Esophagus (tissue), 2 donors: ENCODE measurements around the gene DAB2IP. TPM values are rescaled to one million over a fixed set of nuclear protein-coding genes. Genes with fewer than 3 reads are reported as not detected.

ENCODE experiments used
- H3K27ac ChIP-seq, 2 donors: one replicate each; pipeline ENCODE4 v1.5.1; 2013; ENCODE audit warnings: low read depth in 2 of 2, mild to moderate bottlenecking in 2 of 2, inconsistent platforms in 1 of 2, low read length in 1 of 2, moderate library complexity in 1 of 2
- H3K27me3 ChIP-seq, 2 donors: one replicate each; pipeline ENCODE4 v1.6.1; 2013; ENCODE audit warnings: low read length in 2 of 2, control low read depth in 1 of 2, mild to moderate bottlenecking in 1 of 2; ENCODE audit not compliant: insufficient read depth in 2 of 2, control insufficient read depth in 1 of 2
- H3K36me3 ChIP-seq, 2 donors: one replicate each; pipeline ENCODE4 v1.6.1; 2013; ENCODE audit warnings: low read length in 1 of 2; ENCODE audit not compliant: control insufficient read depth in 2 of 2, insufficient read depth in 2 of 2
- H3K4me1 ChIP-seq, 2 donors: one replicate each; pipeline ENCODE4 v1.6.1; 2013; ENCODE audit warnings: low read length in 1 of 2; ENCODE audit not compliant: control insufficient read depth in 2 of 2, insufficient read depth in 2 of 2
- H3K4me3 ChIP-seq, 2 donors: one replicate each; pipeline ENCODE4 v1.5.1; 2013; ENCODE audit warnings: low read length in 2 of 2, mild to moderate bottlenecking in 2 of 2, low read depth in 1 of 2, moderate library complexity in 1 of 2
- H3K9me3 ChIP-seq, 2 donors: one replicate each; pipeline ENCODE4 v1.6.1; 2013; ENCODE audit warnings: mild to moderate bottlenecking in 2 of 2, low read depth in 1 of 2, low read length in 1 of 2, moderate library complexity in 1 of 2; ENCODE audit not compliant: control insufficient read depth in 2 of 2, insufficient read depth in 1 of 2
- whole genome bisulfite sequencing, 2 donors: extraction: QIAGEN DNeasy Blood & Tissue Kit; methylation state at CpG; one replicate each; pipeline ENCODE4 v1.1.7; 2013; 5-methylcytosine and 5-hydroxymethylcytosine counted together
- polyA plus RNA-seq, 2 donors: library from polyadenylated mRNA; stranded (reverse); fragments of 200-250 nt; gene quantifications; one replicate each; pipeline ENCODE4 v1.2.3, GENCODE V29; 2013
- donor health status: healthy with polysubstance abuse.
- donor health status: Bipolar disorder and iron deficiency.

Gene DAB2IP
- polyA plus RNA-seq, 2 donors = 16.7 to 26.4 TPM

DNA sequence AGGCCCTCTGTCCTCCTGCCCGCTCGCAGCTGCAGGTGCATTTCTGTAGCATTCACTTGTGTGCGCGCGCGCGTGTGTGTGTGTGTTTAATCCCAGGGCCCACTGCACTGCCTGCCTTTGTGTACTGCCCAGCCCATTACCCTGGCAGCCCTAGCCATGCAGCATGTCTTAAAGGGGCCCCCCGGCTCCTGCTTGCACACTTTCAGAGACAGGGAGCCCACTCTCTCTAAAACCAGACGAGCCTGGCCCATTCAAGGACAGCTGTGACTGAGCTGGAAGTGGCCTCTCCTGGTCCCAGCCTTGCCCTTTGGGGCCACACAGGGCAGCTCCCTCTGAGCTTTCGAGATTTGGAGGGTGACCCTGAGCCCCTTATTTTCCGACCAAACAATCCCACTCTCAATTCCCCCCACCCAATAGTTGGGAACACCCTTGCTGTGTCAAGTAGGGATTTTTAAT is 98.9 kb downstream of the DAB2IP start:
- peaks cover 12 to 50% of the 10 kb centered on the region in 2 donors for H3K4me1 ChIP-seq

DNA sequence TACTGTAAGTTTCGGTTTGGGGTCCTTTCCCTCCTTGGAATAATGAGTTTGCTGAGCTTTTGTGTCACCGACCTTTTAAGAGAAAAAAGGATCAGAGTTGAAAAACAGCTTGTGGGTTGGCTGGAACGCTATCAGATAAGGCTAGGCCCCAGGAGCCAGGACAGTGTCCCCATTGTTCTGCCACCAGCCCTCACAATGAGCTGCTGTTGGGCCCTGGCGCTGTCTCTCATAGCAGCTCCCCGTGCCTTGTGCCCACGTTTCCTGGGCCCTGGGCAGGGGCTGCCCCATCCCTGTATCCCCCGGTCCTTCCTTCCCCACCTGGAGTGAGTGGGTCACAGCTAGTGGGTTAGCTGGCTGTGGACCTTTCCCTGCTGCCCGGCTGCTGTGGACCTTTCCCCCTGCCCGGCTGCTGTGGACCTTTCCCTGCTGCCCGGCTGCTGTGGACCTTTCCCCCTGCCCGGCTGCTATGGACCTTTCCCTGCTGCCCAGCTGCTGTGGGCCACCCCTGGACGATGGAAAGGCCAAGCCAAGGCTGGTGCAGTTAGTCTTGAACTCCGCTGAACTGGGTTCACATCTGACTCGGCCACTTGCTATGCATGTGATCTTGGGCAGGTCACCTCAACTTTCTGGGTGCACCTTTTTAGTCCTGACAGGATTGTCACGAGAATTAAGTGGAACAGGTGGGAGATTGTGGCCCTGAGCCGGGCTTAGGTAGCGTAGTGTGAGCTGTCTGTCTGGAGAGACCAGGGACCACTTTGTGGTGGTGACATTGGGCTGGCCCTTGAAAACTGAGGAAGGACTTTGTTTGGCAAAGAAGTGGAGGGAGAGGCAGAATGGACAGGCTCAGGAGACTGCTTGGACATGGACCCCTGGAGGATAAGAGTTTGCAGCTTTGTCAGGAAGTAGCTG is 99.5 kb downstream of the DAB2IP start:
- Histone ChIP-seq H3K4me1 (peaks cover 12 to 49% of the 10 kb centered on the region in 2 donors), H3K9me3 (no peaks in the 10 kb centered on the region), H3K27me3 (no peaks in the 10 kb centered on the region), H3K27ac (no peak overlapping the region), H3K4me3 (no peak overlapping the region), H3K36me3 (peaks cover 0 to 9% of the 10 kb centered on the region in 2 donors)
- 71 to 86% methylated on average over 16 to 17 of the region's 17 CpGs for WGBS, 2 donors

More for the DNA sequence above, 98.9 kb downstream of the DAB2IP start:
- Histone ChIP-seq H3K27ac (no peak overlapping the region), H3K36me3 (peaks cover 0 to 9% of the 10 kb centered on the region in 2 donors), H3K27me3 (no peaks in the 10 kb centered on the region), H3K9me3 (no peaks in the 10 kb centered on the region), H3K4me3 (no peak overlapping the region)
- 82 to 88% methylated on average over 11 of the region's 11 CpGs for WGBS, 2 donors

GRCh38 chr9:121751686-121752445 is 100.4 kb downstream of the DAB2IP start:
- peaks cover 12 to 48% of the 10 kb centered on the region in 2 donors for H3K4me1 ChIP-seq

GRCh38 chr9:121752929-121753328 is 101.5 kb downstream of the DAB2IP start:
- H3K4me1 ChIP-seq = peaks cover 12 to 49% of the 10 kb centered on the region in 2 donors
- H3K4me3 ChIP-seq = no peak overlapping the region
- H3K27ac ChIP-seq = no peak overlapping the region
- 82 to 85% methylated on average over 9 of the region's 9 CpGs for WGBS, 2 donors
- peaks cover 0 to 16% of the 10 kb centered on the region in 2 donors for H3K36me3 ChIP-seq
- no peaks in the 10 kb centered on the region for H3K27me3 ChIP-seq
- H3K9me3 ChIP-seq = no peaks in the 10 kb centered on the region

More at GRCh38 chr9:121751686-121752445, 100.4 kb downstream of the DAB2IP start:
- 79% methylated on average over 13 of the region's 13 CpGs for WGBS, 2 donors
- Histone ChIP-seq H3K27ac (no peak overlapping the region), H3K9me3 (no peaks in the 10 kb centered on the region), H3K36me3 (peaks cover 0 to 9% of the 10 kb centered on the region in 2 donors), H3K4me3 (no peak overlapping the region), H3K27me3 (no peaks in the 10 kb centered on the region)

DNA sequence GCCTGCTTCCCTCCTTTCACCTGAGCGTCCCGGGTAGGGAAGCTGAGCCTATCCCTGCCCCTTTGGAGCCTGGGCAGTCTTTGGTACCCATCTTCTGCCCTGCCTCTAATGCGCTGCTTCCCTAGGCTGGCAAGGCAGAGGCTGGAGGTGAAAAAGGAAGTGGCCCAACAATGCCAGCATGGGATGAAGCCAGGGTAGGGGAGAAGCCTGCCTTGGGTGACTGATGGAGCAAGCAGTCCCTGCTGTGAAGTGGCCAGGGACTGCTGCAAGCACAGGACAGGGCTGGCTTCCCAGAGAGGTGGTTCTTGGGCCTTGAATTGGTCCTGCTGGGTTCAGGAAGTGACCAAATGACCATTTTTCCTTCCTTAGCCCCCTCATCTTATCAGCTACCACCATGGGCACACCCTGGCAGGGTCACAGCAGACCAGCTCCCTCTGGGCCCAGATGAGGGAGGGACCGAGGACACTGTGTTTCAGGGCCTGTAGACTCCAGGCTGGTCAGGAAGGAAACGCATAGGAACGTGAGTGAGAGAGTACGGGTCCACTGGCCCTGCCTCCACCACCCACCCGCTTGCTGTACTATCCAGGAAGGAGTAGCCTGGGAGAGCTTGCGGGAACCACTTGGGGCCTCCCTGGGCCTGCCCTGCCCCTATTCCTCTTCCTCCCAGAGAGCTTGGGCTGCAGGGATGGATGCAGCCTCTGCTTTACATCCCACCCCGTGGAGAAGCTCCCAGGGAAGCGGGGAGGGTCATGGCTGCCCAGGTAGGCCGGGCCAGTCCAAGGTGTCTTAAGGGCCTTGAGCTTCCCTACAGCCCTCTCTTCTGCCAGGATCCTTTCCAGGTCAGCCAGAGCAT is 102.6 kb downstream of the DAB2IP start:
- Histone ChIP-seq H3K9me3 (no peaks in the 10 kb centered on the region), H3K36me3 (peaks cover 4 to 25% of the 10 kb centered on the region in 2 donors), H3K4me3 (no peak overlapping the region), H3K27me3 (no peaks in the 10 kb centered on the region), H3K27ac (peak overlapping the region; percentile 3 to 13), H3K4me1 (peaks cover 12 to 41% of the 10 kb centered on the region in 2 donors)
- 61 to 62% methylated on average over 11 to 12 of the region's 12 CpGs for WGBS, 2 donors

DNA sequence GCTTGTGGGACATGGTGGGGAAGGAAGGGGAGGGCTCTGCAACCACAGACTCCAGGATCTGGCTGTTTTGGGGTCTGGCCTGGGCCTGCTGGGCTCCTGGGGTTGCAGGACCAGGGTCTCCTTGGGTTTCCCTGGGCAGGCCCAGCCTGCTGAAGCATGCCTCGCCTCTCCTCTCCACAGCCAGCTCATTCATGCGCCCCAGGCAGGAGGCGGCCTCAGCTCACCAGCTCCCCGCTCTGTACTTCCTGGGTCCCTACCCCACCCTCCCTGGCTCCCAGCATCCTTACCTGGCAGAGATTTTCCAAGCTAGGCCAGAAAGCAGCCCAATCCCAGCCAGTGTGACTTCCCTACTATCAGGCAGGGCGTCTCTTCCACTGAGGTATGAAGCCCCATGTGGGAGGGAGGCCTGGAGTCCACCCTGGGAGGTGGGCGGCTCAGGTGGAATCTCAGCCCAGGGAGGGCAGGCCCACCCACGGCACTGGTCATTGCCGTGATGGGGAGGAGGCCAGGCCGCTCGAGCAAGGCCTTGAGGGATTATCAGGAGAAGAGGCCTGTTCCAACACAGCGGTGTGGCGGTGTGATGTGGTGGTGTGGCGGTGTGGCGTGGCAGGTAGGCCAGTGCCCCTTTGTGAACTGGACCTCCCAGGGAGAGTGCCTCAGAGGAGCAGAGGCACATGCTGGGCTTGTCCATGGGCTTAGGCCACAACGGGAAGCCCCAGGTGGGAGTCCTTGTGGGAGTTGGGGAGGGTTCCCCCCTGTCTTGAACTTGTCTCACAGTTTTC is 103.4 kb downstream of the DAB2IP start:
- H3K27me3 ChIP-seq = no peaks in the 10 kb centered on the region
- H3K4me1 ChIP-seq = peaks cover 9 to 33% of the 10 kb centered on the region in 2 donors
- 59 to 69% methylated on average over 14 to 15 of the region's 15 CpGs for WGBS, 2 donors
- H3K4me3 ChIP-seq = no peak overlapping the region
- peak overlapping the region; percentile 3 to 25 for H3K27ac ChIP-seq
- no peaks in the 10 kb centered on the region for H3K9me3 ChIP-seq
- peaks cover 8 to 30% of the 10 kb centered on the region in 2 donors for H3K36me3 ChIP-seq

DNA sequence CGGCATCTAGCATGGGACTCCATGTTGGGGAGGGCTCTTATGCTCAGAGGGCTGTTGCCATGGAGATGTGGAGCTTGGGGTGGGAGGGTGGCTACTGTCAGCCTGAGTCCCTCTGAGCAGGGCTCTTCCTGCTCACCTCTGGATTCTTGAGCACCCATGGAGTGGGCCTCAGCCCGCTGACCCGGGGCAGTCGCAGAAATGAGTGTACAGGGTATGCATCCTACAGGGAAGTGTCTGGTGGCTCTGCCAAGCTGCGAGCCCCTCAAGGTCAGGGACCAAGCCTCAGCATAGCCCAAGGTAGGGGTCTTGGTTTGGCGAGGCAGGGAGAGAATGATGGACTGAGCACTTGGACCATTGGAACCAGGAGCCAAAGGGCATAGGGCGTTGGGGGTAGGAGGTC is 104.1 kb downstream of the DAB2IP start:
- WGBS, 2 donors = 85 to 90% methylated on average over 7 of the region's 7 CpGs
- no peak overlapping the region for H3K4me3 ChIP-seq
- peaks cover 15 to 37% of the 10 kb centered on the region in 2 donors for H3K36me3 ChIP-seq
- H3K4me1 ChIP-seq = peaks cover 9 to 32% of the 10 kb centered on the region in 2 donors
- no peaks in the 10 kb centered on the region for H3K9me3 ChIP-seq
- H3K27me3 ChIP-seq = no peaks in the 10 kb centered on the region
- H3K27ac ChIP-seq = no peak overlapping the region

GRCh38 chr9:121756474-121757280 is 105.2 kb downstream of the DAB2IP start:
- no peak overlapping the region for H3K27ac ChIP-seq
- peaks cover 6 to 29% of the 10 kb centered on the region in 2 donors for H3K4me1 ChIP-seq
- H3K36me3 ChIP-seq = peaks cover 18 to 46% of the 10 kb centered on the region in 2 donors

More at GRCh38 chr9:121756474-121757280, 105.2 kb downstream of the DAB2IP start:
- Histone ChIP-seq H3K9me3 (no peaks in the 10 kb centered on the region), H3K4me3 (no peak overlapping the region), H3K27me3 (no peaks in the 10 kb centered on the region)
- WGBS, 2 donors = 61 to 63% methylated on average over 16 of the region's 16 CpGs
